Left lobe of liver (tissue), 2 donors: ENCODE data around the gene FCN3. TPM values are rescaled to one million over a fixed set of nuclear protein-coding genes. Genes with fewer than 3 reads are reported as not detected.
A peak's percentile ranks its signal among the peaks of the same experiment; 100 is the strongest.

ENCODE experiments used
- ATAC-seq: fragments of 200-7000 bp; cut with Tn5 transposase; one replicate; pipeline ENCODE4 v1.9.1; 2020; ENCODE audit warnings: mild to moderate bottlenecking, moderate library complexity
- DNase-seq: peaks from one replicate; pipeline ENCODE4 v3.0.0-alpha.2; 2020; ENCODE audit warnings: low spot score
- total RNA-seq: library from RNA; stranded (reverse); gene quantifications from one replicate; pipeline ENCODE4 v1.2.1, GENCODE V29; 2021
- donor health status: DM: no; HTN: no; CAD: no; lungs with moderate emphysema.
- donor health status: DM: no; HTN: yes; CAD: no.

The FCN3 gene
- total RNA-seq, 1 donor from 2014 or later, result 101 TPM

GRCh38 chr1:27381969-27382762, 7.5 kb upstream of the FCN3 start:
- DNase-seq (no peak), ATAC-seq (no peak)

- ATAC-seq (peak; percentile 48), DNase-seq (no peak)
Observed at GRCh38 chr1:27380766-27381733, 6.4 kb upstream of the FCN3 start.

- DNase-seq (no peak), ATAC-seq (no peak)
Observed at GRCh38 chr1:27380224-27380623, 5.6 kb upstream of the FCN3 start.

GRCh38 chr1:27379564-27380122, 5.0 kb upstream of the FCN3 start:
- ATAC-seq, result no peak

GRCh38 chr1:27377760-27378495, 3.3 kb upstream of the FCN3 start:
- ATAC-seq, result no peak

More at GRCh38 chr1:27379564-27380122, 5.0 kb upstream of the FCN3 start:
- no peak for DNase-seq

GRCh38 chr1:27372808-27373690, 1.6 kb downstream of the FCN3 start:
- no peak for ATAC-seq
- DNase-seq, result no peak

More at GRCh38 chr1:27377760-27378495, 3.3 kb upstream of the FCN3 start:
- DNase-seq, result no peak

GRCh38 chr1:27372022-27372807, 2.4 kb downstream of the FCN3 start:
- ATAC-seq (no peak), DNase-seq (no peak)

GRCh38 chr1:27368869-27369582, 5.6 kb downstream of the FCN3 start:
- ATAC-seq (no peak), DNase-seq (no peak)

- ATAC-seq (no peak), DNase-seq (no peak)
Observed at GRCh38 chr1:27367160-27367650, 7.4 kb downstream of the FCN3 start.

GRCh38 chr1:27366411-27367159, 8.0 kb downstream of the FCN3 start, which contains the start of gene MAP3K6:
Gene MAP3K6, minus strand, starts transcription at chr1:27366961. Its CDS starts 364 bp downstream, at chr1:27366597.
- DNase-seq (peak; percentile 77), ATAC-seq (peak; percentile 83)

- ATAC-seq (peak; percentile 58), DNase-seq (peak; percentile 83)
Observed at GRCh38 chr1:27366113-27366410, 8.6 kb downstream of the FCN3 start.

GRCh38 chr1:27365372-27366112, 9.1 kb downstream of the FCN3 start:
- peak; percentile 83 for DNase-seq
- peak; percentile 78 for ATAC-seq

- DNase-seq, result no peak
- no peak for ATAC-seq
Observed at GRCh38 chr1:27364696-27365371, 9.8 kb downstream of the FCN3 start.

GRCh38 chr1:27363766-27364695, 10.6 kb downstream of the FCN3 start:
- ATAC-seq (no peak), DNase-seq (no peak)

- DNase-seq (no peak), ATAC-seq (no peak)
Observed at GRCh38 chr1:27361553-27361952, 13.1 kb downstream of the FCN3 start.
